Sigmoid colon (tissue), 7 donors: ENCODE results near the gene CYB5B. TPM values are rescaled to one million over a fixed set of nuclear protein-coding genes. Genes with fewer than 3 reads are reported as not detected.

Experiments
- DNase-seq: peaks from one replicate; pipeline ENCODE4 v3.0.0-alpha.2; 2019
- H3K27ac ChIP-seq, 4 donors: fragments of 200-600 bp; sonication (generic); one replicate each; pipeline ENCODE4 v1.5.1; 2016 to 2019; ENCODE audit warnings: mild to moderate bottlenecking in 1 of 4
- H3K27me3 ChIP-seq, 3 donors: fragments of 200-600 bp; sonication (generic); one replicate each; pipeline ENCODE4 v1.5.1; 2019; ENCODE audit warnings: mild to moderate bottlenecking in 1 of 3
- H3K36me3 ChIP-seq, 4 donors: fragments of 200-600 bp; sonication (generic); one replicate each; pipeline ENCODE4 v1.5.1; 2016 to 2019
- H3K4me1 ChIP-seq, 4 donors: fragments of 200-600 bp; sonication (generic); one replicate each; pipeline ENCODE4 v1.5.1; 2017 to 2019
- H3K4me3 ChIP-seq, 4 donors: fragments of 200-600 bp; sonication (generic); one replicate each; pipeline ENCODE4 v1.5.1; 2017 to 2019; ENCODE audit warnings: mild to moderate bottlenecking in 2 of 4, moderate library complexity in 1 of 4
- H3K9me3 ChIP-seq, 4 donors: fragments of 200-600 bp in 3 of 4; sonication (generic) in 3 of 4; one replicate each; pipeline versions ENCODE4 v1.5.1 to v1.6.1; 2013 to 2019
- EP300 ChIP-seq, 4 donors: sonication (generic); formaldehyde crosslinking; IDR thresholded peaks; one replicate each; pipeline ENCODE4 v1.6.1; 2017; ENCODE audit warnings: antibody characterized with exemption in 4 of 4
- POLR2A ChIP-seq, 2 donors: fragments of 450-650 bp; IDR thresholded peaks; one replicate each; pipeline ENCODE4 v1.6.1; 2016; ENCODE audit warnings: antibody characterized with exemption in 2 of 2, mild to moderate bottlenecking in 2 of 2, moderate library complexity in 2 of 2
- POLR2AphosphoS5 ChIP-seq, 4 donors: sonication (generic); formaldehyde crosslinking; IDR thresholded peaks; one replicate each; pipeline ENCODE4 v1.6.1; 2017; ENCODE audit warnings: antibody characterized with exemption in 4 of 4
- WGBS, 2 donors: extraction: QIAGEN DNeasy Blood & Tissue Kit; methylation state at CpG; one replicate each; pipeline ENCODE4 v1.1.7; 2013; 5-methylcytosine and 5-hydroxymethylcytosine counted together
- intact Hi-C: fragments of 100-400 bp; cut with DNase I; formaldehyde crosslinking; loops from one replicate; pipeline ENCODE4 v1.15.1; 2023
- polyA plus RNA-seq, 3 donors: library from polyadenylated mRNA; stranded (reverse); fragments of 200-250 nt; gene quantifications; one replicate each; pipeline ENCODE4 v1.2.3, GENCODE V29; 2013
- total RNA-seq, 4 donors: library from RNA; depleted of rRNA; stranded (reverse); fragments of >200 nt; gene quantifications; one replicate each; pipeline ENCODE4 v1.1.0, GENCODE V29; 2016
- TF ChIP-seq, protein P1 (sequence below), 4 experiments: fragments of 450-650 bp in 3 of 4; fragments of 200-600 bp in 1 of 4; IDR thresholded peaks; one replicate each; pipeline ENCODE4 v1.5.1; 2016 to 2019; ENCODE audit warnings: antibody characterized with exemption in 4 of 4, mild to moderate bottlenecking in 3 of 4, moderate library complexity in 2 of 4
- donor health status: healthy with polysubstance abuse.
- donor health status: Bipolar disorder and iron deficiency.
- donor health status: healthy.

CYB5B gene
- total and polyA plus RNA-seq, 7 donors, result 24.4 to 196 (median 43.8) TPM

GRCh38 chr16:69381231-69381630 is 43.2 kb upstream of the CYB5B start:
- intact Hi-C loops, result no loop called here
- Histone ChIP-seq H3K27me3 (no peaks in the 10 kb centered on the region), H3K4me3 (no peak overlapping the region), H3K4me1 (peaks cover 0 to 19% (median 12%) of the 10 kb centered on the region in 4 donors), H3K36me3 (peaks cover 10 to 70% (median 21%) of the 10 kb centered on the region in 4 donors), H3K27ac (no peak overlapping the region), H3K9me3 (no peaks in the 10 kb centered on the region)
- TF ChIP-seq POLR2A (IDR thresholded peaks at IDR 0.05), result no peak
- TF ChIP-seq, protein P1, sequence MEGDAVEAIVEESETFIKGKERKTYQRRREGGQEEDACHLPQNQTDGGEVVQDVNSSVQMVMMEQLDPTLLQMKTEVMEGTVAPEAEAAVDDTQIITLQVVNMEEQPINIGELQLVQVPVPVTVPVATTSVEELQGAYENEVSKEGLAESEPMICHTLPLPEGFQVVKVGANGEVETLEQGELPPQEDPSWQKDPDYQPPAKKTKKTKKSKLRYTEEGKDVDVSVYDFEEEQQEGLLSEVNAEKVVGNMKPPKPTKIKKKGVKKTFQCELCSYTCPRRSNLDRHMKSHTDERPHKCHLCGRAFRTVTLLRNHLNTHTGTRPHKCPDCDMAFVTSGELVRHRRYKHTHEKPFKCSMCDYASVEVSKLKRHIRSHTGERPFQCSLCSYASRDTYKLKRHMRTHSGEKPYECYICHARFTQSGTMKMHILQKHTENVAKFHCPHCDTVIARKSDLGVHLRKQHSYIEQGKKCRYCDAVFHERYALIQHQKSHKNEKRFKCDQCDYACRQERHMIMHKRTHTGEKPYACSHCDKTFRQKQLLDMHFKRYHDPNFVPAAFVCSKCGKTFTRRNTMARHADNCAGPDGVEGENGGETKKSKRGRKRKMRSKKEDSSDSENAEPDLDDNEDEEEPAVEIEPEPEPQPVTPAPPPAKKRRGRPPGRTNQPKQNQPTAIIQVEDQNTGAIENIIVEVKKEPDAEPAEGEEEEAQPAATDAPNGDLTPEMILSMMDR (IDR thresholded peaks at IDR 0.05), result no peak
- no peak for TF ChIP-seq EP300 (IDR thresholded peaks at IDR 0.05)
- TF ChIP-seq POLR2AphosphoS5 (IDR thresholded peaks at IDR 0.05), result no peak
- no peak for DNase-seq
- 59 to 90% methylated on average over 2 of the region's 2 CpGs for WGBS, 2 donors

DNA sequence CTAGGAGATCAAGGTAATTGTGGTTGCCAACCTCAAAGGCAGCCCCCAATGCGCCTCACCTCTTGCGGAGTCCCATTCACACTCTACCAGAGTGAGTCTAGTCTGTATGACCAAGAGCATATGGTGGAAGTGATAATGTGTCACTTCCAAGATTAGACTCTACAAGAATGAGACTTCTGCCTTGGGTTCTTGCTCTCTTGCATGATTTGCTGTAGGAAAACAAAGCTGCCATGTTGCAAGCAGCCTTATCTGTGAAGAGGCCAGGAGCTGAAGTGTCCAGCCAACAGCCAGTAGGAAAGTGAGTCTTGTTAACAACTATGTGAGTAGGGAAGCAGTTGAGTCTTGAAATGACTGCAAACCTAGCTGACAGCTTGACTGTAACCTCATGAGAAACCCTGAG is 42.0 kb upstream of the CYB5B start:
- Histone ChIP-seq H3K27ac (no peak overlapping the region), H3K27me3 (no peaks in the 10 kb centered on the region), H3K36me3 (peaks cover 10 to 64% (median 20%) of the 10 kb centered on the region in 4 donors), H3K9me3 (no peaks in the 10 kb centered on the region), H3K4me1 (peaks cover 0 to 23% (median 12%) of the 10 kb centered on the region in 4 donors), H3K4me3 (no peak overlapping the region)
- TF ChIP-seq EP300 (IDR thresholded peaks at IDR 0.05), result no peak
- no peak for TF ChIP-seq POLR2A (IDR thresholded peaks at IDR 0.05)
- TF ChIP-seq POLR2AphosphoS5 (IDR thresholded peaks at IDR 0.05), result no peak
- TF ChIP-seq, protein P1 (IDR thresholded peaks at IDR 0.05), result no peak
- WGBS, 2 donors, result 93 to 98% methylated on average over 2 of the region's 2 CpGs
- intact Hi-C loops, result no loop called here
- no peak for DNase-seq

DNA sequence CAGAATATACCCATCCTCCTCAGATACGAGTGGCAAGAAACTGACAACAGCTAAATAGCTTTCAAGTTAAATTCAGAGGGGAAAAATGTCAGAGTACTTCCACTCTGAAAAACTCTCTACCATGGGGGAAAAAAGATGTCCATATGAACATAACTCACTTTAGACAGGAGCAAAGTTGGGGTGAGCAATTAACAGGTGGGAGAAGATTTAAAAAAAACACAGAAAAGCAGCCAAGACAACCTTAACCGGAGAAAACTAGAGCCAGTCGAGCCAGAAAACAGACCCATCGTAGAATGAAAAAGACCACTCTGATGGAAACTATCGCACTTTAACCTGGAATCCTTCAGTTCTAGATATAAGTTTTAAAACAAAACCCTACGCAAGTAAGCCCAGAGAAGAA is 39.4 kb upstream of the CYB5B start:
- Histone ChIP-seq H3K36me3 (peaks cover 4 to 40% (median 14%) of the 10 kb centered on the region in 4 donors), H3K27ac (peak overlapping the region; percentile 91 to 98 (median 92)), H3K4me1 (peaks cover 0 to 23% (median 12%) of the 10 kb centered on the region in 4 donors), H3K4me3 (peak overlapping the region; percentile 76 to 89 (median 84)), H3K9me3 (no peaks in the 10 kb centered on the region), H3K27me3 (no peaks in the 10 kb centered on the region)
- DNase-seq, result no peak
- intact Hi-C loops, result loop anchor here (2.0 to 5.0 kb wide), 2 partner anchors 37 to 54 kb away; partner anchors contain the start of genes CYB5B and PDF
- no peak for TF ChIP-seq POLR2A (IDR thresholded peaks at IDR 0.05)
- no peak for TF ChIP-seq POLR2AphosphoS5 (IDR thresholded peaks at IDR 0.05)
- 2 to 6% methylated on average over 6 of the region's 6 CpGs for WGBS, 2 donors

DNA sequence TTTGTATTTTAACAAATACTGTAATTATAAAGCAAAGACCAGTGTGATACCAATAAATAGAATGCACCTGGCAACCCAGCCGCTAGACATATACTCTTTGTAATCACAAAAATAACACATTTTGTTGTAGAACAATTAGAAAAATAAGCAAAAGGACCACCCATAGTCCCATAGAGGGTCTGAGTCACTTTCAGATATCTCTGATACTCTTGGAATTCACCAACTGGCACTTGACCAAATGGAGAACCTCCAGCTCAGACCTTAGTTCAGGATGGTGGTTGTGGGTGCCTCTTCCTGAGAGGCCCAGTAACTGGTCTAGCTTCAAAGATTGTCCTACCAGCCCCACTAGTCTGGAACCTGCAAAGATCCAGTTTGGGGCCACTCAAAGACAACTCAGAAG is 37.8 kb upstream of the CYB5B start:
- Histone ChIP-seq H3K27ac (peak overlapping the region; percentile 91 to 98 (median 92)), H3K4me3 (no peak overlapping the region)
- no peak for DNase-seq

More for the DNA sequence above, 37.8 kb upstream of the CYB5B start:
- Histone ChIP-seq H3K4me1 (peaks cover 0 to 23% (median 12%) of the 10 kb centered on the region in 4 donors), H3K27me3 (no peaks in the 10 kb centered on the region), H3K9me3 (no peaks in the 10 kb centered on the region), H3K36me3 (peaks cover 0 to 26% (median 9%) of the 10 kb centered on the region in 4 donors)
- intact Hi-C loops, result loop anchor here (5.0 kb wide), 1 partner anchor 36 kb away; the partner anchor contains the start of gene CYB5B
- no peak for TF ChIP-seq POLR2A (IDR thresholded peaks at IDR 0.05)
- TF ChIP-seq, protein P1 (IDR thresholded peaks at IDR 0.05), result no peak
- TF ChIP-seq EP300 (IDR thresholded peaks at IDR 0.05), result no peak
- no peak for TF ChIP-seq POLR2AphosphoS5 (IDR thresholded peaks at IDR 0.05)
- 84 to 86% methylated on average over 1 of the region's 1 CpG for WGBS, 2 donors
